OCI-LY3 (cell line): ENCODE results near the gene KDM4B.

ENCODE experiments used
- CTCF ChIP-seq: fragments of 200-600, 300-600 bp; sonication (generic); IDR thresholded peaks from 2 replicates; pipeline ENCODE4 v1.5.1; 2014; ENCODE audit warnings: antibody characterized with exemption, low read length, low read depth
- EZH2phosphoT487 ChIP-seq: fragments of 200-600 bp; shearing (Covaris generic); IDR thresholded peaks from 2 replicates; pipeline ENCODE4 v1.6.1; 2018; ENCODE audit warnings: antibody characterized with exemption, mixed run types, low read depth

DNA sequence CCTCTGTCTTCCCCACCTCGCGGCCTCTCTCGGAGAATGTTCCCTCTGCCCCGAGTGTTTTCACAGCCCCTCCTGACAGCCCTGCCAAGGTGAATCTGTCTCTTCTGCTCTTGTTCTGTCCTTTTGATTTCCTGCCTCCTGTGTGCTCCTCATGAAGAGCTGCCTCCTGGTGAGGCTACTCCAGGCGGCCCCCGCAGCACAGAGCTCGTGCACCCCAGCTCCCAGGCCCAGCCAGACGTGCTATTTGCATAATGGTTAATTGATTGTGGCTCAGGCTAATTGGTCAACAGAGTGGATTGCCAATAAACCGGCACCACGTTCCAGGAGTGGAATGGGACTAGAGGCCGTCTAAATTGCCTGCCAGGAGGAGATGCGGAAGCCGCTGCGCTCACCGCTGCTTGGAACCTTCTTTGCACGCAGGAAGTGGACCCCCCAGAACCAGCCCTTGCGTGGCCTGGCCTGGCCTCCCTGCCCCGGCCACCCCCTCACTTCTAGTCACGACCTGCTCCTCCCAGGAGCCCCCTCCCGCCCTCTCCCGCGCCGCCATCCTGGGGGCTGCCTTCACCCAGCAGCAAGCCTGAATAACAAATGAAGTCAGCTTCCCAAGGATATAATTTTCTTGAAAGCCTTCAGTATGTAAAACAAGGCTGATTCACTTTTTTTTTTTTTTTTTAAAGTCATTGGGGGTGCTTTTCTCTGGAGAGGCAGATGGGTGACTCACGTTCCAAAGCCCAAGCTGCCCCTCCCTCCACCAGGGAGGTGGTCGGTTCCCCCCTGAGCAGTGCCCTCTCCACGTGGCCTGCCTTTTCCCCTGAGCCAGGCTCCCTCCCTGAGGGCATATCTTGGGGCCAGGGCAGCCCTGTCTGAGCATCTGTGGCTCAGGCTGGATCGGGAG lies 144.0 kb downstream of the KDM4B start:
- TF ChIP-seq CTCF (no peak), EZH2phosphoT487 (no peak)
